GM23338 (cell line): Measurements from ENCODE around the gene TYMS. TPM values are rescaled to one million over a fixed set of nuclear protein-coding genes. Genes with fewer than 3 reads are reported as not detected.

Experiments
- ATAC-seq: fragments of 200-7000 bp; cut with Tn5 transposase; 3 replicates; pipeline ENCODE4 v1.9.1; 2020
- DNase-seq: peaks from one replicate; pipeline ENCODE4 v3.0.0-alpha.2; 2015; ENCODE audit warnings: low spot score
- H2AFZ ChIP-seq: fragments of 200-600 bp; sonication (generic); 2 replicates; pipeline ENCODE4 v1.8.0; 2016; ENCODE audit warnings: antibody characterized with exemption, mild to moderate bottlenecking, moderate library complexity
- H3F3A ChIP-seq: fragments of 200-600 bp; sonication (generic); replicated peaks from 2 replicates; pipeline ENCODE4 v1.8.0; 2017; ENCODE audit warnings: antibody characterized with exemption, mixed run types, low read depth
- H3K27ac ChIP-seq: fragments of 200-600 bp; sonication (generic); 2 replicates; pipeline ENCODE4 v1.6.1; 2016; ENCODE audit warnings: low read depth
- H3K27me3 ChIP-seq: fragments of 200-600 bp; sonication (generic); 2 replicates; pipeline ENCODE4 v1.8.0; 2016; ENCODE audit warnings: mild to moderate bottlenecking, mixed run types, moderate library complexity; ENCODE audit not compliant: insufficient read depth
- H3K36me3 ChIP-seq: fragments of 200-600 bp; sonication (generic); 2 replicates; pipeline ENCODE4 v1.8.0; 2016; ENCODE audit warnings: mild to moderate bottlenecking; ENCODE audit not compliant: insufficient read depth
- H3K4me1 ChIP-seq: fragments of 200-600 bp; sonication (generic); 2 replicates; pipeline ENCODE4 v1.8.0; 2016; ENCODE audit warnings: mild to moderate bottlenecking, moderate library complexity; ENCODE audit not compliant: insufficient read depth
- H3K4me2 ChIP-seq: fragments of 200-600 bp; sonication (generic); 2 replicates; pipeline ENCODE4 v1.7.1; 2017; ENCODE audit warnings: mixed run types
- H3K4me3 ChIP-seq: fragments of 200-600 bp; sonication (generic); 2 replicates; pipeline ENCODE4 v1.6.1; 2016; ENCODE audit warnings: mixed run types
- H3K79me2 ChIP-seq: fragments of 200-600 bp; sonication (generic); replicated peaks from 2 replicates; pipeline ENCODE4 v1.8.0; 2017; ENCODE audit warnings: mild to moderate bottlenecking; ENCODE audit not compliant: insufficient read depth
- H3K9me2 ChIP-seq: fragments of 200-600 bp; sonication (generic); 2 replicates; pipeline ENCODE4 v1.8.0; 2017; ENCODE audit not compliant: insufficient read depth
- H4K20me1 ChIP-seq: fragments of 200-600 bp; sonication (generic); replicated peaks from 2 replicates; pipeline ENCODE4 v1.8.0; 2017; ENCODE audit warnings: mild to moderate bottlenecking; ENCODE audit not compliant: insufficient read depth
- H3K27ac Mint-ChIP-seq: 2 replicates; pipeline ENCODE4 v1.8.0; 2020; ENCODE audit warnings: inconsistent platforms, mild to moderate bottlenecking, moderate library complexity, mixed read lengths
- H3K27me3 Mint-ChIP-seq: 3 replicates; pipeline ENCODE4 v1.8.0; 2022; ENCODE audit warnings: low read depth, mild to moderate bottlenecking, moderate library complexity, mixed read lengths, inconsistent platforms; ENCODE audit not compliant: insufficient read depth, poor library complexity
- H3K36me3 Mint-ChIP-seq: 3 replicates; pipeline ENCODE4 v1.8.0; 2021; ENCODE audit warnings: low read depth, mild to moderate bottlenecking, inconsistent platforms, moderate library complexity, mixed read lengths
- H3K4me1 Mint-ChIP-seq: 3 replicates; pipeline ENCODE4 v1.8.0; 2020; ENCODE audit warnings: mild to moderate bottlenecking, inconsistent platforms, mixed read lengths
- H3K4me3 Mint-ChIP-seq: 3 replicates; pipeline ENCODE4 v1.8.0; 2021; ENCODE audit warnings: moderate library complexity, mild to moderate bottlenecking, inconsistent platforms, mixed read lengths
- H3K9me3 Mint-ChIP-seq: 3 replicates; pipeline ENCODE4 v1.8.0; 2020; ENCODE audit warnings: moderate library complexity, mild to moderate bottlenecking, inconsistent platforms, mixed read lengths
- JUNB ChIP-seq: IDR thresholded peaks from one replicate; pipeline ENCODE4 v1.6.1; 2016; ENCODE audit warnings: antibody characterized with exemption; ENCODE audit not compliant: unreplicated experiment
- POLR2AphosphoS5 ChIP-seq: IDR thresholded peaks from 2 replicates; pipeline ENCODE4 v1.6.1; 2016; ENCODE audit warnings: antibody characterized with exemption, low read depth
- STAT1 ChIP-seq: IDR thresholded peaks from one replicate; pipeline ENCODE4 v1.6.1; 2016; ENCODE audit warnings: antibody characterized with exemption; ENCODE audit not compliant: unreplicated experiment
- ZNF114 ChIP-seq: fragments of 250-450 bp; sonication (Bioruptor Pico); IDR thresholded peaks from 2 replicates; pipeline ENCODE4 v1.5.0; 2020; ENCODE audit warnings: mild to moderate bottlenecking, moderate library complexity
- polyA plus RNA-seq: library from polyadenylated mRNA; unstranded; fragments of >200 nt; fragmentation: Nextera tagmentation; extraction: Ambion mirVana; gene quantifications from 2 replicates; pipeline ENCODE4 v1.2.1, GENCODE V29; 2016
- total RNA-seq: library from RNA; depleted of rRNA; stranded (reverse); fragments of >200 nt; shearing (Covaris generic); gene quantifications from 2 replicates; pipeline ENCODE4 v1.2.3, GENCODE V29; 2014
- TF ChIP-seq, protein P1 (sequence below): IDR thresholded peaks from one replicate; pipeline ENCODE4 v1.6.1; 2018; ENCODE audit warnings: antibody characterized with exemption; ENCODE audit not compliant: unreplicated experiment
- TF ChIP-seq, protein P2 (sequence below), 2 experiments: fragments of 200-600 bp in 1 of 2; sonication (generic) in 1 of 2; conservative IDR thresholded peaks; 2 replicates each; pipeline versions ENCODE4 v1.5.1 to v1.6.1; 2016 to 2017; ENCODE audit warnings: antibody characterized with exemption in 2 of 2, low read depth in 2 of 2, mild to moderate bottlenecking in 2 of 2, moderate library complexity in 1 of 2
- TF ChIP-seq, protein P3 (sequence below): IDR thresholded peaks from 2 replicates; pipeline ENCODE4 v1.6.1; 2016; ENCODE audit warnings: antibody characterized with exemption

The TYMS gene
- total and polyA plus RNA-seq, 2 experiments from 2014 or later, result 52.9 to 72.3 TPM

DNA sequence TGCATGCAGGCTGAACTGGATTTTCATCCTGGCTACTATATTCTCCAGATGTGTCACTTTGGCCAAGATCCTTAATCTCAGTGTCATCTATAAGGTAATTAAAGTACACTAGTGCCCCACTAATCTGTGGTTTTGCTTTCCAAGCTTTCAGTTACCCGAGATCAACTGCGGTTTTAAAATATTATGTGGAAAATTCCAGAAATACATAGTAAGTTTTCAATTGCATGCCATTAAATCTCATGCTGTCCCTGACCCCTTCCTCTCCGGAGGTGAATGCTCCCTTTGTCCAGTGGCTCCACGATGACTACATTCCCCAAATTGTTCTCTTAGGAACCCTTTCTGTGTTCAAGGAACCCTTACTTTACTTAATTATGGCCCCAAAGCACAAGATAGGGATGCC, 5.3 kb upstream of the TYMS start:
- H3K27me3 ChIP-seq, result no peaks in the 10 kb centered on the region
- no peaks in the 10 kb centered on the region for H3K36me3 ChIP-seq
- ATAC-seq, result no peak
- no peak overlapping the region for H3K4me2 ChIP-seq
- H3K27ac ChIP-seq, result no peak overlapping the region
- no peak for DNase-seq
- Mint-ChIP-seq H3K9me3 (no peaks in the 10 kb centered on the region; the same call in 2 of the 3 replicates), H3K4me3 (no peak overlapping the region), H3K36me3 (peaks cover 7% of the 10 kb centered on the region; the same call in 1 of the 3 replicates), H3K27me3 (peaks cover 10% of the 10 kb centered on the region), H3K4me1 (peaks cover 29% of the 10 kb centered on the region; the same call in 2 of the 3 replicates), H3K27ac (no peak overlapping the region)
- H3K4me1 ChIP-seq, result peaks cover 5% of the 10 kb centered on the region
- TF ChIP-seq, protein P1, sequence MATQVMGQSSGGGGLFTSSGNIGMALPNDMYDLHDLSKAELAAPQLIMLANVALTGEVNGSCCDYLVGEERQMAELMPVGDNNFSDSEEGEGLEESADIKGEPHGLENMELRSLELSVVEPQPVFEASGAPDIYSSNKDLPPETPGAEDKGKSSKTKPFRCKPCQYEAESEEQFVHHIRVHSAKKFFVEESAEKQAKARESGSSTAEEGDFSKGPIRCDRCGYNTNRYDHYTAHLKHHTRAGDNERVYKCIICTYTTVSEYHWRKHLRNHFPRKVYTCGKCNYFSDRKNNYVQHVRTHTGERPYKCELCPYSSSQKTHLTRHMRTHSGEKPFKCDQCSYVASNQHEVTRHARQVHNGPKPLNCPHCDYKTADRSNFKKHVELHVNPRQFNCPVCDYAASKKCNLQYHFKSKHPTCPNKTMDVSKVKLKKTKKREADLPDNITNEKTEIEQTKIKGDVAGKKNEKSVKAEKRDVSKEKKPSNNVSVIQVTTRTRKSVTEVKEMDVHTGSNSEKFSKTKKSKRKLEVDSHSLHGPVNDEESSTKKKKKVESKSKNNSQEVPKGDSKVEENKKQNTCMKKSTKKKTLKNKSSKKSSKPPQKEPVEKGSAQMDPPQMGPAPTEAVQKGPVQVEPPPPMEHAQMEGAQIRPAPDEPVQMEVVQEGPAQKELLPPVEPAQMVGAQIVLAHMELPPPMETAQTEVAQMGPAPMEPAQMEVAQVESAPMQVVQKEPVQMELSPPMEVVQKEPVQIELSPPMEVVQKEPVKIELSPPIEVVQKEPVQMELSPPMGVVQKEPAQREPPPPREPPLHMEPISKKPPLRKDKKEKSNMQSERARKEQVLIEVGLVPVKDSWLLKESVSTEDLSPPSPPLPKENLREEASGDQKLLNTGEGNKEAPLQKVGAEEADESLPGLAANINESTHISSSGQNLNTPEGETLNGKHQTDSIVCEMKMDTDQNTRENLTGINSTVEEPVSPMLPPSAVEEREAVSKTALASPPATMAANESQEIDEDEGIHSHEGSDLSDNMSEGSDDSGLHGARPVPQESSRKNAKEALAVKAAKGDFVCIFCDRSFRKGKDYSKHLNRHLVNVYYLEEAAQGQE, result no peak
- TF ChIP-seq JUNB, result no peak
- no peak for TF ChIP-seq ZNF114
- H3F3A ChIP-seq, result peaks cover 2% of the 10 kb centered on the region; the same call in 1 of the 2 replicates
- no peaks in the 10 kb centered on the region for H3K9me2 ChIP-seq
- peaks cover 14% of the 10 kb centered on the region for H3K79me2 ChIP-seq
- H2AFZ ChIP-seq, result no peak overlapping the region
- H4K20me1 ChIP-seq, result no peaks in the 10 kb centered on the region; the same call in 1 of the 2 replicates
- no peak overlapping the region for H3K4me3 ChIP-seq

DNA sequence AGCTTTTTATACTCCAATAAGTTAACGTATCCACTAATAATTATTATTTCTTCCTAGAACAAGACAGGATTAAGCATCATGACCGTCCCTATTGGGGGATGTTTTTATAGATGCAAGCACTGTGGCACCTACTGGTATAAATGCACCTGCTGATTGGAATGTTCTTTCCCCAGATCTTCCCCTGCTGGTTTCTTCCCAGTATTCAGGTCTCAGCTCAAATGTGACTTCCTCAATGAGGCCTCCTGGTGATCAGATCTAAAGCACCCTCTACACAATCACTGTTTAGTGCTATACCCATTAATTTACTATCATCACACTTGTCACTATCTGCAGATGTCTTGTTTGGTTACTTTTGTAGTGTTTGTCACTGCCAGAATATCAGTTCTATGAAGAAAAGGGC, 3.9 kb upstream of the TYMS start:
- H2AFZ ChIP-seq, result no peak overlapping the region
- H3F3A ChIP-seq, result peaks cover 7% of the 10 kb centered on the region; the same call in 1 of the 2 replicates
- H3K4me3 ChIP-seq, result no peak overlapping the region
- Mint-ChIP-seq H3K27me3 (peaks cover 11% of the 10 kb centered on the region), H3K27ac (no peak overlapping the region), H3K9me3 (no peaks in the 10 kb centered on the region), H3K4me1 (peaks cover 29% of the 10 kb centered on the region; the same call in 2 of the 3 replicates), H3K36me3 (peaks cover 11% of the 10 kb centered on the region; the same call in 2 of the 3 replicates), H3K4me3 (no peak overlapping the region)
- no peaks in the 10 kb centered on the region; the same call in 1 of the 2 replicates for H4K20me1 ChIP-seq
- no peaks in the 10 kb centered on the region for H3K27me3 ChIP-seq
- ATAC-seq (no peak), DNase-seq (peak; percentile 27)
- H3K27ac ChIP-seq, result no peak overlapping the region
- H3K79me2 ChIP-seq, result peaks cover 14% of the 10 kb centered on the region
- no peaks in the 10 kb centered on the region for H3K9me2 ChIP-seq
- H3K4me1 ChIP-seq, result peaks cover 5% of the 10 kb centered on the region
- H3K36me3 ChIP-seq, result no peaks in the 10 kb centered on the region
- H3K4me2 ChIP-seq, result no peak overlapping the region
- TF ChIP-seq STAT1, result no peak
- TF ChIP-seq ZNF114, result no peak
- TF ChIP-seq, protein P1, result no peak
- no peak for TF ChIP-seq JUNB
- TF ChIP-seq POLR2AphosphoS5, result no peak
- TF ChIP-seq, protein P2, sequence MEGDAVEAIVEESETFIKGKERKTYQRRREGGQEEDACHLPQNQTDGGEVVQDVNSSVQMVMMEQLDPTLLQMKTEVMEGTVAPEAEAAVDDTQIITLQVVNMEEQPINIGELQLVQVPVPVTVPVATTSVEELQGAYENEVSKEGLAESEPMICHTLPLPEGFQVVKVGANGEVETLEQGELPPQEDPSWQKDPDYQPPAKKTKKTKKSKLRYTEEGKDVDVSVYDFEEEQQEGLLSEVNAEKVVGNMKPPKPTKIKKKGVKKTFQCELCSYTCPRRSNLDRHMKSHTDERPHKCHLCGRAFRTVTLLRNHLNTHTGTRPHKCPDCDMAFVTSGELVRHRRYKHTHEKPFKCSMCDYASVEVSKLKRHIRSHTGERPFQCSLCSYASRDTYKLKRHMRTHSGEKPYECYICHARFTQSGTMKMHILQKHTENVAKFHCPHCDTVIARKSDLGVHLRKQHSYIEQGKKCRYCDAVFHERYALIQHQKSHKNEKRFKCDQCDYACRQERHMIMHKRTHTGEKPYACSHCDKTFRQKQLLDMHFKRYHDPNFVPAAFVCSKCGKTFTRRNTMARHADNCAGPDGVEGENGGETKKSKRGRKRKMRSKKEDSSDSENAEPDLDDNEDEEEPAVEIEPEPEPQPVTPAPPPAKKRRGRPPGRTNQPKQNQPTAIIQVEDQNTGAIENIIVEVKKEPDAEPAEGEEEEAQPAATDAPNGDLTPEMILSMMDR (conservative IDR thresholded peaks at IDR 0.05; ENCODE audit: low read depth in 2 of 2), result no peak
- TF ChIP-seq, protein P3, sequence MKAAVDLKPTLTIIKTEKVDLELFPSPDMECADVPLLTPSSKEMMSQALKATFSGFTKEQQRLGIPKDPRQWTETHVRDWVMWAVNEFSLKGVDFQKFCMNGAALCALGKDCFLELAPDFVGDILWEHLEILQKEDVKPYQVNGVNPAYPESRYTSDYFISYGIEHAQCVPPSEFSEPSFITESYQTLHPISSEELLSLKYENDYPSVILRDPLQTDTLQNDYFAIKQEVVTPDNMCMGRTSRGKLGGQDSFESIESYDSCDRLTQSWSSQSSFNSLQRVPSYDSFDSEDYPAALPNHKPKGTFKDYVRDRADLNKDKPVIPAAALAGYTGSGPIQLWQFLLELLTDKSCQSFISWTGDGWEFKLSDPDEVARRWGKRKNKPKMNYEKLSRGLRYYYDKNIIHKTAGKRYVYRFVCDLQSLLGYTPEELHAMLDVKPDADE, result no peak
